Measurements from ENCODE around the gene EIF5A.

The EIF5A gene

DNA sequence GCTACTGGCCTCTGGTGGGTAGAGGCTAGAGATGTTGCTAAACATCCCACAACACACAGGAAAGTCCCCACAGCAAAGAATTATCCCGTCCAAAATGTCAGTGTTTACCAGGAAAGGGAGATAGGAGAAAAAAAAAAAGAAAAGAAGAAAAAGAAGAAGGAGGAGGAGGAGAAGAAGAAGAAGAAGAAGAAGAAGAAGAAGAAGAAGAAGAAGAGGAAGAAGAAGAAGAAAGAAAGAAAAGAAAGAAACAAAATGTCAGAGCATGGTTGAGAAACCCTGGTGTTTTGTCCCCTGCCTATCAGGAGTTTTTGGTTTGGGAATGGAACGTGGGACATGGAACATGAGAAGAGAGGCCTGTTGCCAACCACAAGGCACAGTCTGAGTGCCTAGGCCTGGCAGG, 50.0 kb downstream of the EIF5A start:
- no peak for DNase-seq

- no peak for DNase-seq
Observed at GRCh38 chr17:7361906-7362305, 54.5 kb downstream of the EIF5A start.
